Measurements from ENCODE around the gene TBC1D2B.

DNA sequence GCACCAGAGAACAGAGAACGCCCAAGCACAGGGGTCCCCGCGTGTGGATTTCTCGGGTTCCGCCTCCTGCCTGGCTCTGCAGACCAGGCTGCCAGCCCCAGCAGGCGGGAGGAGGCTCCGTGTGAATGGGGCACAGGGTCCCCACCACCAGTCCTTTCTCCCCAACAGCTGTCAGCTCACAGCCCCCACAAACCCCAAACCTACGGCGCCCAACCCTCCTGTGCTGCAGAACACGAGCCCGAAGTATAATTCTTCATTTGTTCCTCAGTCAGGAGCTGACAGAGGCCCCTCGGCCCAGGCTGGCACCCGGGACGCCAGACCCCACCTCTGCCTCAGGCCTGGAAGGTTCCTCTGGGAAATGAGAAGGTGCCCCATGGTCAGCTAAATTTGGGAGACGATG is 78.0 kb downstream of the TBC1D2B start:
- TF ChIP-seq, protein P1, sequence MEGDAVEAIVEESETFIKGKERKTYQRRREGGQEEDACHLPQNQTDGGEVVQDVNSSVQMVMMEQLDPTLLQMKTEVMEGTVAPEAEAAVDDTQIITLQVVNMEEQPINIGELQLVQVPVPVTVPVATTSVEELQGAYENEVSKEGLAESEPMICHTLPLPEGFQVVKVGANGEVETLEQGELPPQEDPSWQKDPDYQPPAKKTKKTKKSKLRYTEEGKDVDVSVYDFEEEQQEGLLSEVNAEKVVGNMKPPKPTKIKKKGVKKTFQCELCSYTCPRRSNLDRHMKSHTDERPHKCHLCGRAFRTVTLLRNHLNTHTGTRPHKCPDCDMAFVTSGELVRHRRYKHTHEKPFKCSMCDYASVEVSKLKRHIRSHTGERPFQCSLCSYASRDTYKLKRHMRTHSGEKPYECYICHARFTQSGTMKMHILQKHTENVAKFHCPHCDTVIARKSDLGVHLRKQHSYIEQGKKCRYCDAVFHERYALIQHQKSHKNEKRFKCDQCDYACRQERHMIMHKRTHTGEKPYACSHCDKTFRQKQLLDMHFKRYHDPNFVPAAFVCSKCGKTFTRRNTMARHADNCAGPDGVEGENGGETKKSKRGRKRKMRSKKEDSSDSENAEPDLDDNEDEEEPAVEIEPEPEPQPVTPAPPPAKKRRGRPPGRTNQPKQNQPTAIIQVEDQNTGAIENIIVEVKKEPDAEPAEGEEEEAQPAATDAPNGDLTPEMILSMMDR (IDR thresholded peaks at IDR 0.05), result no peak
- TF ChIP-seq POLR2A (IDR thresholded peaks at IDR 0.05) (no peak), POLR2AphosphoS5 (IDR thresholded peaks at IDR 0.05) (no peak), EP300 (IDR thresholded peaks at IDR 0.05) (no peak)

All from upper lobe of left lung (tissue), 4 donors.